Measurements from ENCODE around the gene DIP2B. TPM values are rescaled to one million over a fixed set of nuclear protein-coding genes. Genes with fewer than 3 reads are reported as not detected.
"Not testable (repeated sequence)": the region's sequence is repeated elsewhere in the genome, so short reads cannot be mapped to it uniquely, and the experiment has no call there.

The DIP2B gene
- 28.1 TPM for polyA plus RNA-seq (ENCODE audit: insufficient read length)
- long read RNA-seq, donor 1, full-length matches to known transcripts = 1 of 8 reads
- long read RNA-seq, donor 1, partial matches to known transcripts = 7 of 8 reads
- long read RNA-seq, donor 1, other reads (novel, unspliced or antisense) = 0 of 8 reads
- long read RNA-seq, donor 2, partial matches to known transcripts = 10 of 10 reads
- long read RNA-seq, donor 2, other reads (novel, unspliced or antisense) = 0 of 10 reads
- long read RNA-seq, donor 3, full-length matches to known transcripts = 3 of 3 reads
- long read RNA-seq, donor 3, partial matches to known transcripts = 0 of 3 reads
- long read RNA-seq, donor 3, other reads (novel, unspliced or antisense) = 0 of 3 reads
- long read RNA-seq, donor 4 = 0 reads
- long read RNA-seq, donor 5, full-length matches to known transcripts = 2 of 2 reads
- long read RNA-seq, donor 5, partial matches to known transcripts = 0 of 2 reads
- long read RNA-seq, donor 5, other reads (novel, unspliced or antisense) = 0 of 2 reads
- long read RNA-seq, donor 6, partial matches to known transcripts = 7 of 8 reads
- long read RNA-seq, donor 6, other reads (novel, unspliced or antisense) = 0 of 8 reads
- long read RNA-seq, donor 7, partial matches to known transcripts = 7 of 8 reads
- long read RNA-seq, donor 7, other reads (novel, unspliced or antisense) = 0 of 8 reads
- long read RNA-seq, donor 8, full-length matches to known transcripts = 1 of 1 reads
- long read RNA-seq, donor 8, partial matches to known transcripts = 0 of 1 reads
- long read RNA-seq, donor 8, other reads (novel, unspliced or antisense) = 0 of 1 reads

- DNase-seq = peak; percentile 92
Observed at GRCh38 chr12:50504798-50505674, at the start of gene DIP2B. TSS of gene DIP2B (plus strand) at chr12:50504985. CDS start at chr12:50505141, 156 bp downstream.

- DNase-seq = no peak
Observed at GRCh38 chr12:50458606-50459005, 46.2 kb upstream of the DIP2B start.

DNA sequence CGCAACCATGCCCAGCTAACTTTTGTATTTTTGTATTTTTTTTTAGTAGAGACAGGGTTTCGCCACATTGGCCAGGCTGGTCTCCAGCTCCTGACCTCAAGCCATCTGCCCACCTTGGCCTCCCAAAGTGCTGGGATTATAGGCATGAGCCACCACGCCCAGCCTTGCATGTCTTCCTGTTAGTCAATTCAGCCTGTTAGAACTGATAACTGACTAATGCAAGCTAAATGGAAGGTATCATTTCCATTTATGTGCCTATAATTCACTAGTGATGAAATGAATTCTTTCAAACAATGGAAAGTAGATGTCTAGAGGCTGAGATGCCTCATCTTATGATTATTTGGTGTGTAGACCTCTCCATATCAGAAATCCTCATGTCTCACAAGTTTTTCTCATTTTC, 37.3 kb upstream of the DIP2B start:
- no peak for DNase-seq

DNA sequence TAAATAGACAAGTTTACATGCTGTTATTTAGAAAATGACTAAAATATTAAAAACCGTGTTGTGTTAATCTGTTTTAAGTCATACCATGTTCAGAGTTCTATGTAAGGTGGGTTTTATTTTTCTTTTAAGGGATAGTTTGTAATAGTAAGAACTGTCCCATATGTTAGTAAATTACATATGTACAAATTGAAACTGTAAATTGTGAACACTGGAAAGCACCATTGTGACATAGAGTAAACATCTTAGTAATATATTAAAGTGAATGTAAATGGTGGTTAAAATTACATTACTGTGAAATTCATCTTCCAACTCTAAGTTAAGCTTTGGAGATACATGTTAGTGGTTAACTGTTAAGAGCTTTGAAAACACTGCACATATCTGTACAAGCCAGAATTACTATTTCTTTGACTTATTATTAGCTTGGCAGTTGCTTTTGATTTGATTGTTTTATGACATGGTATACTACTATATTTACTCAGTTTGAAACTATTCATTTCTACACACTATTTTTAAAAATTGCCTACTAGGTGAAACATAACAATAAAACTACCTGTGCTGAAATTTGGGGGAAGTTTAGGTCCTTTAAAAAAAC, 27.4 kb upstream of the DIP2B start:
- DNase-seq = no peak

DNA sequence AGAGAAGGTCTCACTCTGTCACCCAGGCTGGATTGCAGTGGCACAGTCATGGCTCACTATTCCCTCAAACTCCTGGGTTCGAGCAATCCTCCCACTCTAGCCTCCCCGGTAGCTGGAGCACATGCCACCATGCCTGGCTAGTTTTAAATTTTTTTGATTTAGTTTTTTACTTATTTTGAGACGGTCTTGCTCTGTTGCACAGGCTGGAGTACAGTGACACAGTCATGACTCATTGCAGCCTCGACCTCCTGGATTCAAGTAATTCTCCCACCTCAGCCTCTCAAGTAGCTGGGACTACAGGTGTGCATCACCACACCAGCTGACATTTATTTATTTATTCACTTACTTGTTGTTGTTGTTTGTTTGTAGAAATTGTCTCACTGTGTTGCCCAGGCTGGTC, 22.2 kb upstream of the DIP2B start:
- no peak for DNase-seq

- DNase-seq = no peak
Observed at GRCh38 chr12:50483488-50483887, 21.3 kb upstream of the DIP2B start.

- no peak for DNase-seq
Observed at GRCh38 chr12:50488801-50489200, 16.0 kb upstream of the DIP2B start.

DNA sequence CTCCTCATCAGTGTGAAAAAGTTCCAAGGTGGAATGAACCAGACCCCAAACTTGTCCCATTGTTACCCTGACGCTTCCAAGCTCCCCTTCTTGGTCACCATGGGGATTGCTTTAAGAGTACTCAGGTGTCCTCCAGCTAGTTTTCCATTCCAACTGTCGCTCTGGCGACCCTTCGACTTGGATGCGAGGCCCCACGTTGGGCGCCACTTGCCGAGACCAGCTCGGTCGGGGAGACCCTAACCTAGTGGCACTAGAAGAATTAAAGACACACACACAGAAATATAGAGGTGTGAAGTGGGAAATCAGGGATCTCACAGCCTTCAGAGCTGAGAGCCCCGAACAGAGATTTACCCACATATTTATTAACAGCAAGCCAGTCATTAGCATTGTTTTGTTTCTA, 6.7 kb upstream of the DIP2B start:
- not testable (repeated sequence) for DNase-seq

DNA sequence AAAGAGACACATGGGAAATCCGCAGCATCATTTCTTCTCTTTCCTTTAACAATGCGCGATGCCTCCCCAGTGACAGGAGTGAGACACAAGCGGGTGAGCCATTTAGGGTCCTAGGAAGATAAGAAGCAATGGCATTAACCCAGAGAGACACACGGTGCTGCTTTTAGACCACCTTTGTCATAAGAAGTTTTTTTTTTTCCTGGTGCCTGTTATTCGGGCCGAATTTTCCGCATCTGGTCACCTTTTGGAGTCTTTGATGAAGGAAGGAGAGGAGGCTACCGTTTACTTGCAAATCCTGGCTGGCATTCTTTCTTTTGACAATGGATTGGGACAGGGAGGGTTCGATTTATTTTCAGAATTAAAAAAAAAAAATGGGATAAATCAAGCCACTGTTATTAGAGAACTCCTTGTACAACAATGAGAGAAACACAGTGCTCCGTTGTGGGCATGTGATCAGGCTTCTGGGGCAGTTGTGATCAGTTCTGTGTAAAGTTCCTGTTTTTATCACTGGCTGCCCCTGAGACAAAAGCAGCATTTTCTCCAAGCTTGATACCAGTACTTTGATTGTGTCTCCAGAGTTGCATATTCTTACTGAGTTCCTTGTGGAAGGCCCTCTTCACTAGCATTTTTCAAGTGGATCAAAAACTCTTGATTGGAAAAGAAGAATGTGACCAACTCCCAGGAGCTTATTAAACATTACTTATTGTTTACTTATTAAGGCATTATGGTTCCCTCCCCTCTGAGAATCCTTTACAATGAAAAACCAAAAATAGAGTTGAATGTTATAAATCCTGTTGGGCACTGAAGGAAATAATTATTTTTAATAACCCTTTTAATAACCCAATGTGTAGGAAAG, 1.1 kb downstream of the DIP2B start:
- DNase-seq = no peak

GRCh38 chr12:50506753-50507473, 2.1 kb downstream of the DIP2B start:
- DNase-seq = no peak

- no peak for DNase-seq
Observed at GRCh38 chr12:50507474-50507838, 2.7 kb downstream of the DIP2B start.

- no peak for DNase-seq
Observed at GRCh38 chr12:50507930-50508329, 3.1 kb downstream of the DIP2B start.

GRCh38 chr12:50508414-50508813, 3.6 kb downstream of the DIP2B start:
- no peak for DNase-seq

GRCh38 chr12:50508970-50509663, 4.3 kb downstream of the DIP2B start:
- DNase-seq = no peak

GRCh38 chr12:50514526-50515276, 9.9 kb downstream of the DIP2B start:
- DNase-seq = no peak

- no peak for DNase-seq
Observed at GRCh38 chr12:50515587-50515986, 10.8 kb downstream of the DIP2B start.

DNA sequence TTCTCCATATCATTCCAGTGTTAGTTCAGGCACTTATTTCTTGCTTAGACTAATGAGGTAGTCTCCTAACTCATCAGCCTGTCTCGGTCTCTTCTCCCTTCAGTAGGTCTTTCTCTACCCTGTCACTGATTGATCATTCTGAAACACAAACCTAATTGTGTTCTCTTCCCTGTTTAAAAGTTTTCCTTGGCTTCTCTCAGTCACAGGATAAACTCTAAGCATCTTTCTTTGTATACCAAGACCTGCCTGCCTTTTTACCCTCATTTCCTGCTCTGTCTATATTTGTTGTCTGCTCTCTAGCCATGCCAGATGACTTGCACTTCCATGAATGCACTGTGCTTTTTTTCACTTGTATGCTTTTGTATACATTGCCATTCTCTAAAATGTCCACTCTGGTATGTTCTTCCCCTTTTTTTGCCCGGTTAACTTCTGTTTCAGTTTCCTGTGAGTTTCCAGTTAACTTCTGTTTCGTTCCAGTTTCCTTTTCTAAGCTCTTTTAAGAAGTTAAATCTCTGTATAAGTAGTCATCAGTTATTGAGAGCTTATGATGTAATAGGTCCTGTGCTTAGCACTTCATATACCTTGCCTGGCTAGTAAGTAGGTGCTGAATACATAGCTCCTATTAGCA, 12.8 kb downstream of the DIP2B start:
- no peak for DNase-seq

GRCh38 chr12:50518090-50518489, 13.3 kb downstream of the DIP2B start:
- DNase-seq = no peak
